Tibial nerve (tissue), 4 donors: Measurements from ENCODE around the gene KSR1. TPM values are rescaled to one million over a fixed set of nuclear protein-coding genes. Genes with fewer than 3 reads are reported as not detected.
"Not testable (repeated sequence)": the region's sequence is repeated elsewhere in the genome, so short reads cannot be mapped to it uniquely, and the experiment has no call there.

Experiments used
- DNase-seq, 2 donors: peaks; one replicate each; pipeline ENCODE4 v3.0.0-alpha.2; 2019; ENCODE audit warnings: low spot score in 2 of 2
- H3K27ac ChIP-seq, 4 donors: fragments of 200-600 bp; sonication (generic) in 3 of 4; one replicate each; pipeline ENCODE4 v1.5.1; 2017 to 2019; ENCODE audit warnings: mild to moderate bottlenecking in 1 of 4
- H3K27me3 ChIP-seq, 2 donors: fragments of 200-600 bp; sonication (generic) in 1 of 2; one replicate each; pipeline versions ENCODE4 v1.5.1 to v1.6.0; 2017 to 2019
- H3K36me3 ChIP-seq, 3 donors: fragments of 200-600 bp; sonication (generic); one replicate each; pipeline ENCODE4 v1.5.1; 2018 to 2019
- H3K4me1 ChIP-seq, 4 donors: fragments of 200-600 bp; sonication (generic) in 3 of 4; one replicate each; pipeline ENCODE4 v1.5.1; 2017 to 2019
- H3K4me3 ChIP-seq, 4 donors: fragments of 200-600 bp; sonication (generic) in 3 of 4; one replicate each; pipeline ENCODE4 v1.5.1; 2017 to 2019; ENCODE audit warnings: mild to moderate bottlenecking in 1 of 4, moderate library complexity in 1 of 4
- H3K9me3 ChIP-seq, 4 donors: fragments of 200-600 bp; sonication (generic) in 3 of 4; one replicate each; pipeline ENCODE4 v1.5.1; 2017 to 2019
- EP300 ChIP-seq, 2 donors: sonication (generic); formaldehyde crosslinking; IDR thresholded peaks; one replicate each; pipeline ENCODE4 v1.6.1; 2017; ENCODE audit warnings: antibody characterized with exemption in 2 of 2, mild to moderate bottlenecking in 1 of 2
- POLR2A ChIP-seq, 2 donors: fragments of 450-650 bp; IDR thresholded peaks; one replicate each; pipeline ENCODE4 v1.6.1; 2017; ENCODE audit warnings: antibody characterized with exemption in 2 of 2, mild to moderate bottlenecking in 2 of 2, moderate library complexity in 2 of 2
- WGBS, 2 donors: methylation state at CpG; one replicate each; pipeline ENCODE4 v1.1.5; 2018; 5-methylcytosine and 5-hydroxymethylcytosine counted together
- total RNA-seq, 4 donors: library from RNA; depleted of rRNA; stranded (reverse); fragments of >200 nt; gene quantifications; one replicate each; pipeline ENCODE4 v1.1.0, GENCODE V29; 2016
- TF ChIP-seq, protein P1 (sequence below), 5 experiments: fragments of 200-600 bp in 3 of 5; fragments of 450-650 bp in 2 of 5; sonication (generic) in 3 of 5; IDR thresholded peaks; one replicate each; pipeline ENCODE4 v1.5.1; 2016 to 2019; ENCODE audit warnings: antibody characterized with exemption in 5 of 5, mild to moderate bottlenecking in 3 of 5, moderate library complexity in 2 of 5

KSR1 gene
- total RNA-seq, 4 donors from 2014 or later = 45.1 to 110 (median 54.2) TPM

GRCh38 chr17:27446569-27447301, 9.5 kb upstream of the KSR1 start:
- Histone ChIP-seq H3K36me3 (no peaks in the 10 kb centered on the region), H3K4me1 (no peaks in the 10 kb centered on the region), H3K9me3 (no peaks in the 10 kb centered on the region), H3K4me3 (no peak overlapping the region), H3K27ac (no peak overlapping the region), H3K27me3 (no peaks in the 10 kb centered on the region)
- WGBS, 2 donors = 70 to 73% methylated on average over 6 of the region's 6 CpGs
- TF ChIP-seq POLR2A (IDR thresholded peaks at IDR 0.05) = no peak
- TF ChIP-seq, protein P1, sequence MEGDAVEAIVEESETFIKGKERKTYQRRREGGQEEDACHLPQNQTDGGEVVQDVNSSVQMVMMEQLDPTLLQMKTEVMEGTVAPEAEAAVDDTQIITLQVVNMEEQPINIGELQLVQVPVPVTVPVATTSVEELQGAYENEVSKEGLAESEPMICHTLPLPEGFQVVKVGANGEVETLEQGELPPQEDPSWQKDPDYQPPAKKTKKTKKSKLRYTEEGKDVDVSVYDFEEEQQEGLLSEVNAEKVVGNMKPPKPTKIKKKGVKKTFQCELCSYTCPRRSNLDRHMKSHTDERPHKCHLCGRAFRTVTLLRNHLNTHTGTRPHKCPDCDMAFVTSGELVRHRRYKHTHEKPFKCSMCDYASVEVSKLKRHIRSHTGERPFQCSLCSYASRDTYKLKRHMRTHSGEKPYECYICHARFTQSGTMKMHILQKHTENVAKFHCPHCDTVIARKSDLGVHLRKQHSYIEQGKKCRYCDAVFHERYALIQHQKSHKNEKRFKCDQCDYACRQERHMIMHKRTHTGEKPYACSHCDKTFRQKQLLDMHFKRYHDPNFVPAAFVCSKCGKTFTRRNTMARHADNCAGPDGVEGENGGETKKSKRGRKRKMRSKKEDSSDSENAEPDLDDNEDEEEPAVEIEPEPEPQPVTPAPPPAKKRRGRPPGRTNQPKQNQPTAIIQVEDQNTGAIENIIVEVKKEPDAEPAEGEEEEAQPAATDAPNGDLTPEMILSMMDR (IDR thresholded peaks at IDR 0.05) = no peak
- TF ChIP-seq EP300 (IDR thresholded peaks at IDR 0.05) = no peak
- no peak for DNase-seq

DNA sequence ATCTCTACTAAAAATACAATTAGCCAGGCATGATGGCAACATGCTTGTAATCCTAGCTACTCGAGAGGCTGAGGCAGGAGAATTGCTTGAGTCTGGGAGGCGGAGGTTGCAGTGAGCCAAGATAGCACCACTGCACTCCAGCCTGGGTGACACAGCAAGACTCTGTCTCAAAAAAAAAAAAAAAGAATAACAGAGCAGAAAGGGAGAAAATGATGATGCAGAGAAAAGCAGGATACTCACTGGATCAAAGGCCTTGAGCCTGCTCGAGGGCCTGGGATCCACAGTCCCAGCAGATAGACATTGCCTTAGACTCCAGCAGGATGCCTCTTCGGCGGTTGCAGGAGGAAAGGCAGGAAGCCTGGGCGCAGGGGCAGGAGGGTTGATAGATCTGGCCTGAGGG, 7.7 kb upstream of the KSR1 start:
- not testable (repeated sequence) for H3K27ac ChIP-seq, H3K36me3 ChIP-seq, DNase-seq, H3K4me1 ChIP-seq, H3K4me3 ChIP-seq, H3K27me3 ChIP-seq, H3K9me3 ChIP-seq
- 81 to 83% methylated on average over 6 of the region's 6 CpGs for WGBS, 2 donors

DNA sequence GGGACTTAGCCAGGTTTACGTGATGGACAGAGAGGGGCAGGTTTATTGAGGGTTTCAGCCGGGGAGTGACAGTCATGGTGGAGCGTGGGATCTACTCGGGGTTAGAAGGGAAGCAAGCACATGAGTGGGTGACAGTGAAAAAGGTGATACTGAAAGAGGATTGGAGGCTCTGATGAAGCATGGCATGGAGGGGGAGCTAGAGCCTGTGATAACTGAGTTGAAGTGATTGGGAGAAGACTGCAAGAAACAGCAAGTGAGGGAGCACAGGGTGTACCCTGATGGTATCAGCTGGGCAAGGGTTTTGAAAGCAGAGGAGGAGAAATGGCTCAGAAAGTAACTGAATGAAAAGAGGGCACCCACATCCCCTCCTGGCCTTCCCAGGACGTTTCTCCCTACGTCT, 6.7 kb upstream of the KSR1 start:
- H3K4me1 ChIP-seq = no peaks in the 10 kb centered on the region
- no peaks in the 10 kb centered on the region for H3K36me3 ChIP-seq
- no peaks in the 10 kb centered on the region for H3K9me3 ChIP-seq
- TF ChIP-seq, protein P1 (IDR thresholded peaks at IDR 0.05) = no peak
- TF ChIP-seq POLR2A (IDR thresholded peaks at IDR 0.05) = no peak
- no peak for TF ChIP-seq EP300 (IDR thresholded peaks at IDR 0.05)
- H3K27ac ChIP-seq = no peak overlapping the region
- H3K4me3 ChIP-seq = no peak overlapping the region
- DNase-seq = no peak
- 77 to 80% methylated on average over 6 of the region's 6 CpGs for WGBS, 2 donors
- no peaks in the 10 kb centered on the region for H3K27me3 ChIP-seq

DNA sequence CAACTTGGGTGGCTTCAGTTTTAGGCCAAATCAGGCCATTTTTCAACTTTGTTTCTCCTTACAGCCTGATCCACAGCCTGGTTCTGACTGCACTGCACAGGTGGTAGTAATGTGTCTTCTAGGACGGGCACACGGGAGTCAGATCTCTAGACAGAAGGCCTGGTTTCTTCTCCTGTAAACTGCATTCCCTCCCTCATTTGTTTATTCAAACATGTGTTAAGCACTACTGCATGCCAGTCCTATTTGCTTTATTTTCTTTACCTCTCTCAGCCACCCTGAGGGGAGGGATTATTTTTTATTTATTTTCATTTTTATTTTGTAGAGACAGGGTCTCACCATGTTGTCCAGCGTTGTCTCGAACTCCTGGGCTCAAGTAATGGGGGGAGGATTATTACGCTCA, 6.3 kb upstream of the KSR1 start:
- Histone ChIP-seq H3K27ac (no peak overlapping the region), H3K4me1 (no peaks in the 10 kb centered on the region), H3K36me3 (no peaks in the 10 kb centered on the region), H3K9me3 (no peaks in the 10 kb centered on the region), H3K4me3 (no peak overlapping the region), H3K27me3 (no peaks in the 10 kb centered on the region)
- TF ChIP-seq EP300 (IDR thresholded peaks at IDR 0.05) (no peak), POLR2A (IDR thresholded peaks at IDR 0.05) (no peak)
- TF ChIP-seq, protein P1 (IDR thresholded peaks at IDR 0.05) = no peak
- no peak for DNase-seq
- WGBS, 2 donors = 86 to 89% methylated on average over 5 of the region's 5 CpGs

DNA sequence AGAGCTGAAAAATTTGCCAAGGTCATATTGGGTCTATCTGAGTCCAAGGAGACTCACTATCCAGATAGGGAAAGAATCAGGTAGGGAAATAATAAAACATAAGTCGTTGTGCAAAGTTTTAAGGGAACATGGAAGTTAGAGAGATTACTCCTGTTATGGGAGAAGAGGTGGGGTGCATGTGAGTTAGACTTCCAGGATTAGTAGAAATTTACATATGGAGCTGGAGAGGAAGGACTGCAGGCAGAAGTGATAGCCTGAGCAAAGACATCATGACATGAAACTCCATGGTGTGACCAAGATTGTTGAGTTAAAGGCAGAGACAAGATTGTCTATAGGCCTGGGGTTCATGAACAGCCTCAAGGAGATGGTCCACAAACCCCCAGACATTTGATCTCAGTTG, 5.8 kb upstream of the KSR1 start:
- TF ChIP-seq EP300 (IDR thresholded peaks at IDR 0.05) = no peak
- TF ChIP-seq, protein P1 (IDR thresholded peaks at IDR 0.05) = no peak
- TF ChIP-seq POLR2A (IDR thresholded peaks at IDR 0.05) = no peak
- H3K36me3 ChIP-seq = no peaks in the 10 kb centered on the region
- WGBS, 2 donors = 81 to 85% methylated on average over 1 of the region's 1 CpG

More for the DNA sequence above, 5.8 kb upstream of the KSR1 start:
- Histone ChIP-seq H3K4me3 (no peak overlapping the region), H3K9me3 (no peaks in the 10 kb centered on the region), H3K27me3 (no peaks in the 10 kb centered on the region), H3K27ac (no peak overlapping the region), H3K4me1 (peaks cover 0 to under 1% (median 0%) of the 10 kb centered on the region in 4 donors)
- DNase-seq = no peak
